ENCODE results near the gene EEPD1. TPM values are rescaled to one million over a fixed set of nuclear protein-coding genes. Genes with fewer than 3 reads are reported as not detected.

Gene EEPD1
- total RNA-seq, 2 donors from 2014 or later = 21.9 to 30.1 TPM

- TF ChIP-seq POLR2AphosphoS5 (IDR thresholded peaks at IDR 0.05) = no peak
- TF ChIP-seq POLR2A (IDR thresholded peaks at IDR 0.05) = no peak
- TF ChIP-seq, protein P1, sequence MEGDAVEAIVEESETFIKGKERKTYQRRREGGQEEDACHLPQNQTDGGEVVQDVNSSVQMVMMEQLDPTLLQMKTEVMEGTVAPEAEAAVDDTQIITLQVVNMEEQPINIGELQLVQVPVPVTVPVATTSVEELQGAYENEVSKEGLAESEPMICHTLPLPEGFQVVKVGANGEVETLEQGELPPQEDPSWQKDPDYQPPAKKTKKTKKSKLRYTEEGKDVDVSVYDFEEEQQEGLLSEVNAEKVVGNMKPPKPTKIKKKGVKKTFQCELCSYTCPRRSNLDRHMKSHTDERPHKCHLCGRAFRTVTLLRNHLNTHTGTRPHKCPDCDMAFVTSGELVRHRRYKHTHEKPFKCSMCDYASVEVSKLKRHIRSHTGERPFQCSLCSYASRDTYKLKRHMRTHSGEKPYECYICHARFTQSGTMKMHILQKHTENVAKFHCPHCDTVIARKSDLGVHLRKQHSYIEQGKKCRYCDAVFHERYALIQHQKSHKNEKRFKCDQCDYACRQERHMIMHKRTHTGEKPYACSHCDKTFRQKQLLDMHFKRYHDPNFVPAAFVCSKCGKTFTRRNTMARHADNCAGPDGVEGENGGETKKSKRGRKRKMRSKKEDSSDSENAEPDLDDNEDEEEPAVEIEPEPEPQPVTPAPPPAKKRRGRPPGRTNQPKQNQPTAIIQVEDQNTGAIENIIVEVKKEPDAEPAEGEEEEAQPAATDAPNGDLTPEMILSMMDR (IDR thresholded peaks at IDR 0.05) = no peak
- Histone ChIP-seq H3K4me3 (no peak overlapping the region), H3K27me3 (replicated peaks; ENCODE audit: insufficient read depth) (no peaks in the 10 kb centered on the region), H3K27ac (no peak overlapping the region), H3K36me3 (no peaks in the 10 kb centered on the region), H3K4me1 (replicated peaks) (peaks cover 7% of the 10 kb centered on the region), H3K9me3 (no peaks in the 10 kb centered on the region)
- DNase-seq (ENCODE audit: low spot score) = no peak
- intact Hi-C loops (cut with DNase I) = loop anchor here (5.0 kb wide), 2 partner anchors 57 to 68 kb away; partner anchors contain the start of gene EEPD1
- WGBS = 47% methylated on average over 5 of the region's 5 CpGs
These were observed 56.7 kb downstream of the EEPD1 start for GRCh38 chr7:36209814-36210183.

GRCh38 chr7:36210291-36210922 lies 57.4 kb downstream of the EEPD1 start:
- Histone ChIP-seq H3K36me3 (no peaks in the 10 kb centered on the region), H3K27me3 (replicated peaks; ENCODE audit: insufficient read depth) (no peaks in the 10 kb centered on the region), H3K27ac (no peak overlapping the region), H3K4me3 (no peak overlapping the region), H3K9me3 (no peaks in the 10 kb centered on the region), H3K4me1 (replicated peaks) (peaks cover 7% of the 10 kb centered on the region)
- intact Hi-C loops (cut with DNase I) = no loop called here
- WGBS = 78% methylated on average over 5 of the region's 5 CpGs
- TF ChIP-seq POLR2A (IDR thresholded peaks at IDR 0.05) = no peak
- no peak for TF ChIP-seq POLR2AphosphoS5 (IDR thresholded peaks at IDR 0.05)
- TF ChIP-seq, protein P1 (IDR thresholded peaks at IDR 0.05) = no peak
- DNase-seq (ENCODE audit: low spot score) = no peak

DNA sequence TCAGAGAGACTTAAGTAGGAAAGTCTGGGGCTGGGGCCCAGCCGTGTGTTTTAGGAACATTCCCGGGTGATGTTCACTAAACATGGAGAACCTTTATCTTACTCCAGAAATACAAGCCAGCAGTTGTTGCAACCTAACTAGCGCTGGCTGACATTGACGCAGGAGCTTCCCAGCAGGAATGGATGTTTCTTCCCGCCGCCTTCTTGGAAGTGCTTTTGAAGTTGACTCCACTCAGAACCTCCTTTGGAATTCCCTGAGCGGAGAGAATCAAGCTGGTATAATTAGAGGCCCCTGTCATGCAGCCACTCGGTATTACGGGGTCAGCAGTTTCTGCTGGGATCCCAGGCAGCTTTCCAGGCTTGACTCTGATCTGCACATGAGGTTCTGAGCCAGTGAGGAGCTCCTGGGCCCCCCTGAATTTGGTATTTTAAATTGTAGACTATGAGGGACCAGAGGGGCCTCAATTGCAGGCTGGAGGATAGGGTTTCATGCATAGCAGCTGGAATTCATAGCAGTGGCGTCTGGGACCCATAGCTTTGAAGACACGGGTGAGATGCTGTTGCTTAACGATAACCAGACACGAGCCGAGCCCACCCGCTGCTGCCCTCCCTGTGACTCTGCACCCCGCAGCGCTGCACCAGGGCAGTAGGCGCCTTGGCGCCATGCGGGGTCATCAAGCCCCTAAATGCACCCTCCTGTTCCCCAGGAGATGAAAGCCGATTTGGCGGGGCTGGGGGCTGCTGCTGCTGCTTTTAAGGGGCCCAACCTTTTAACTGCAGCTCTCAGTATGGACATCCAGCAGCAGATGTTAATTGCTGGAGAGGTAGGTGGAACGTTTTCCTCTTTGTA lies 61.8 kb downstream of the EEPD1 start:
- intact Hi-C loops (cut with DNase I) = no loop called here
- Histone ChIP-seq H3K27me3 (replicated peaks; ENCODE audit: insufficient read depth) (no peaks in the 10 kb centered on the region), H3K4me1 (replicated peaks) (no peaks in the 10 kb centered on the region), H3K9me3 (no peaks in the 10 kb centered on the region), H3K36me3 (no peaks in the 10 kb centered on the region), H3K4me3 (no peak overlapping the region), H3K27ac (no peak overlapping the region)
- DNase-seq (ENCODE audit: low spot score) = no peak
- no peak for TF ChIP-seq POLR2A (IDR thresholded peaks at IDR 0.05)
- TF ChIP-seq, protein P1 (IDR thresholded peaks at IDR 0.05) = no peak
- no peak for TF ChIP-seq POLR2AphosphoS5 (IDR thresholded peaks at IDR 0.05)
- WGBS = 74% methylated on average over 23 of the region's 23 CpGs

- TF ChIP-seq POLR2A (IDR thresholded peaks at IDR 0.05) (no peak), POLR2AphosphoS5 (IDR thresholded peaks at IDR 0.05) (no peak)
- TF ChIP-seq, protein P1 (IDR thresholded peaks at IDR 0.05) = no peak
- 84% methylated on average over 2 of the region's 2 CpGs for whole genome bisulfite sequencing
These were observed 62.4 kb downstream of the EEPD1 start for GRCh38 chr7:36215457-36215765.

More at GRCh38 chr7:36215457-36215765, 62.4 kb downstream of the EEPD1 start:
- DNase-seq (ENCODE audit: low spot score) = no peak
- H3K36me3 ChIP-seq = no peaks in the 10 kb centered on the region
- H3K4me3 ChIP-seq = no peak overlapping the region
- H3K27ac ChIP-seq = no peak overlapping the region
- no peaks in the 10 kb centered on the region for H3K27me3 ChIP-seq (replicated peaks; ENCODE audit: insufficient read depth)
- H3K4me1 ChIP-seq (replicated peaks) = no peaks in the 10 kb centered on the region
- intact Hi-C loops (cut with DNase I) = no loop called here
- H3K9me3 ChIP-seq = no peaks in the 10 kb centered on the region
